Measurements from ENCODE around the gene ATP8A2. TPM values are rescaled to one million over a fixed set of nuclear protein-coding genes. Genes with fewer than 3 reads are reported as not detected.

The ATP8A2 gene
- total and polyA plus RNA-seq, 9 of the 15 experiments (the other 6 are each of a cell fraction or from before 2014, with no cell fraction given): under 0.01 to 0.33 (median 0.06) TPM; not detected in 4

DNA sequence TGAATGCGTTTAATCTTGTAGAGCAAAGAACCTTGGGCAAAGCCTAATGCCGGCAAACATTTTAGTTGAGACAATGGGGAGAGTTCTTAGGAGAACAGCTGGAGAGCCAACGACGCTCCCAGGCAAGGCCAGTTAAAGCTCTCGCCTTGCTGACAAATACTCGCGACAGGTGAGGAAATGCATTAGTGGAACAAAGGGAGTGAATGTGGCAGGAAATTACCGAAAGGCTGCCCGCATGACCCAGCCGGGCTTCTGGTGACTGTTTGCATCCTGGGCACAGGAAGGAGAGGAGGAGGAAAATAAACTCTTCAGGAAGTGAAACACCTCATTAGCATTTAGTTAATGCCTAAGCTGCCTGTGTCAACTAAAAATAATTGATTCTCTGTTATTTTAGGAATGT lies 605.4 kb downstream of the ATP8A2 start:
- ChIA-PET POLR2A (no interaction called here), CTCF (ENCODE audit: low intra/inter-chr PET ratio) (no interaction called here)
- Histone ChIP-seq H4K20me1 (replicated peaks; ENCODE audit: control insufficient read depth, insufficient read depth, low read length) (no peaks in the 10 kb centered on the region), H3K79me2 (ENCODE audit: control insufficient read depth, insufficient read depth, low read length) (no peaks in the 10 kb centered on the region), H3K4me2 (ENCODE audit: insufficient read depth, low read length) (no peak overlapping the region), H3K27me3 (ENCODE audit: control insufficient read depth in 2 of 2, insufficient read depth in 2 of 2, low read length in 2 of 2) (peaks cover 2 to 22% of the 10 kb centered on the region in 2 experiments; a peak in 3 of 5 replicates), H3K36me3 (ENCODE audit: control insufficient read depth, insufficient read depth, low read length) (no peaks in the 10 kb centered on the region), H2AFZ (ENCODE audit: low read depth, low read length) (no peak overlapping the region), H3K9ac (ENCODE audit: insufficient read depth in 1 of 2, low read depth in 2 of 2, low read length in 2 of 2) (no peak overlapping the region), H3K27ac (ENCODE audit: extremely low read depth, low read depth, low read length) (no peak overlapping the region), H3K9me3 (replicated peaks; ENCODE audit: control insufficient read depth, insufficient read depth, low read depth, low read length) (no peaks in the 10 kb centered on the region), H3K9me1 (ENCODE audit: control insufficient read depth, insufficient read depth, low read length) (no peaks in the 10 kb centered on the region), H3K4me1 (replicated peaks in 1 of 2; ENCODE audit: control insufficient read depth in 2 of 2, insufficient read depth in 2 of 2, low read length in 2 of 2) (no peaks in the 10 kb centered on the region), H3K4me3 (no peak overlapping the region)
- WGBS (ENCODE audit: insufficient coverage, low coverage, missing lambda C conversion rate): 2% methylated on average over 5 of the region's 10 CpGs
- DNase-seq (ENCODE audit: extremely low read depth in 1 of 4, low spot score in 3 of 4) (no peak), FAIRE-seq (no peak), ATAC-seq (no peak)
- in situ Hi-C loops (cut with MboI): no loop called here
- BruUV-seq (replicated peaks): no TSS peak
- intact Hi-C loops (cut with micrococcal nuclease): no loop called here
- TF ChIP-seq, protein P1, sequence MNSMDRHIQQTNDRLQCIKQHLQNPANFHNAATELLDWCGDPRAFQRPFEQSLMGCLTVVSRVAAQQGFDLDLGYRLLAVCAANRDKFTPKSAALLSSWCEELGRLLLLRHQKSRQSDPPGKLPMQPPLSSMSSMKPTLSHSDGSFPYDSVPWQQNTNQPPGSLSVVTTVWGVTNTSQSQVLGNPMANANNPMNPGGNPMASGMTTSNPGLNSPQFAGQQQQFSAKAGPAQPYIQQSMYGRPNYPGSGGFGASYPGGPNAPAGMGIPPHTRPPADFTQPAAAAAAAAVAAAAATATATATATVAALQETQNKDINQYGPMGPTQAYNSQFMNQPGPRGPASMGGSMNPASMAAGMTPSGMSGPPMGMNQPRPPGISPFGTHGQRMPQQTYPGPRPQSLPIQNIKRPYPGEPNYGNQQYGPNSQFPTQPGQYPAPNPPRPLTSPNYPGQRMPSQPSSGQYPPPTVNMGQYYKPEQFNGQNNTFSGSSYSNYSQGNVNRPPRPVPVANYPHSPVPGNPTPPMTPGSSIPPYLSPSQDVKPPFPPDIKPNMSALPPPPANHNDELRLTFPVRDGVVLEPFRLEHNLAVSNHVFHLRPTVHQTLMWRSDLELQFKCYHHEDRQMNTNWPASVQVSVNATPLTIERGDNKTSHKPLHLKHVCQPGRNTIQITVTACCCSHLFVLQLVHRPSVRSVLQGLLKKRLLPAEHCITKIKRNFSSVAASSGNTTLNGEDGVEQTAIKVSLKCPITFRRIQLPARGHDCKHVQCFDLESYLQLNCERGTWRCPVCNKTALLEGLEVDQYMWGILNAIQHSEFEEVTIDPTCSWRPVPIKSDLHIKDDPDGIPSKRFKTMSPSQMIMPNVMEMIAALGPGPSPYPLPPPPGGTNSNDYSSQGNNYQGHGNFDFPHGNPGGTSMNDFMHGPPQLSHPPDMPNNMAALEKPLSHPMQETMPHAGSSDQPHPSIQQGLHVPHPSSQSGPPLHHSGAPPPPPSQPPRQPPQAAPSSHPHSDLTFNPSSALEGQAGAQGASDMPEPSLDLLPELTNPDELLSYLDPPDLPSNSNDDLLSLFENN (IDR thresholded peaks at IDR 0.05; ENCODE audit: low read depth in 2 of 2, low read length in 2 of 2): no peak
- no peak for TF ChIP-seq NELFE (IDR thresholded peaks at IDR 0.05; ENCODE audit: insufficient read depth, insufficient read length)
- no peak for TF ChIP-seq ZFP1 (CRISPR knock-in tag; IDR thresholded peaks at IDR 0.05)
- TF ChIP-seq, protein P2, sequence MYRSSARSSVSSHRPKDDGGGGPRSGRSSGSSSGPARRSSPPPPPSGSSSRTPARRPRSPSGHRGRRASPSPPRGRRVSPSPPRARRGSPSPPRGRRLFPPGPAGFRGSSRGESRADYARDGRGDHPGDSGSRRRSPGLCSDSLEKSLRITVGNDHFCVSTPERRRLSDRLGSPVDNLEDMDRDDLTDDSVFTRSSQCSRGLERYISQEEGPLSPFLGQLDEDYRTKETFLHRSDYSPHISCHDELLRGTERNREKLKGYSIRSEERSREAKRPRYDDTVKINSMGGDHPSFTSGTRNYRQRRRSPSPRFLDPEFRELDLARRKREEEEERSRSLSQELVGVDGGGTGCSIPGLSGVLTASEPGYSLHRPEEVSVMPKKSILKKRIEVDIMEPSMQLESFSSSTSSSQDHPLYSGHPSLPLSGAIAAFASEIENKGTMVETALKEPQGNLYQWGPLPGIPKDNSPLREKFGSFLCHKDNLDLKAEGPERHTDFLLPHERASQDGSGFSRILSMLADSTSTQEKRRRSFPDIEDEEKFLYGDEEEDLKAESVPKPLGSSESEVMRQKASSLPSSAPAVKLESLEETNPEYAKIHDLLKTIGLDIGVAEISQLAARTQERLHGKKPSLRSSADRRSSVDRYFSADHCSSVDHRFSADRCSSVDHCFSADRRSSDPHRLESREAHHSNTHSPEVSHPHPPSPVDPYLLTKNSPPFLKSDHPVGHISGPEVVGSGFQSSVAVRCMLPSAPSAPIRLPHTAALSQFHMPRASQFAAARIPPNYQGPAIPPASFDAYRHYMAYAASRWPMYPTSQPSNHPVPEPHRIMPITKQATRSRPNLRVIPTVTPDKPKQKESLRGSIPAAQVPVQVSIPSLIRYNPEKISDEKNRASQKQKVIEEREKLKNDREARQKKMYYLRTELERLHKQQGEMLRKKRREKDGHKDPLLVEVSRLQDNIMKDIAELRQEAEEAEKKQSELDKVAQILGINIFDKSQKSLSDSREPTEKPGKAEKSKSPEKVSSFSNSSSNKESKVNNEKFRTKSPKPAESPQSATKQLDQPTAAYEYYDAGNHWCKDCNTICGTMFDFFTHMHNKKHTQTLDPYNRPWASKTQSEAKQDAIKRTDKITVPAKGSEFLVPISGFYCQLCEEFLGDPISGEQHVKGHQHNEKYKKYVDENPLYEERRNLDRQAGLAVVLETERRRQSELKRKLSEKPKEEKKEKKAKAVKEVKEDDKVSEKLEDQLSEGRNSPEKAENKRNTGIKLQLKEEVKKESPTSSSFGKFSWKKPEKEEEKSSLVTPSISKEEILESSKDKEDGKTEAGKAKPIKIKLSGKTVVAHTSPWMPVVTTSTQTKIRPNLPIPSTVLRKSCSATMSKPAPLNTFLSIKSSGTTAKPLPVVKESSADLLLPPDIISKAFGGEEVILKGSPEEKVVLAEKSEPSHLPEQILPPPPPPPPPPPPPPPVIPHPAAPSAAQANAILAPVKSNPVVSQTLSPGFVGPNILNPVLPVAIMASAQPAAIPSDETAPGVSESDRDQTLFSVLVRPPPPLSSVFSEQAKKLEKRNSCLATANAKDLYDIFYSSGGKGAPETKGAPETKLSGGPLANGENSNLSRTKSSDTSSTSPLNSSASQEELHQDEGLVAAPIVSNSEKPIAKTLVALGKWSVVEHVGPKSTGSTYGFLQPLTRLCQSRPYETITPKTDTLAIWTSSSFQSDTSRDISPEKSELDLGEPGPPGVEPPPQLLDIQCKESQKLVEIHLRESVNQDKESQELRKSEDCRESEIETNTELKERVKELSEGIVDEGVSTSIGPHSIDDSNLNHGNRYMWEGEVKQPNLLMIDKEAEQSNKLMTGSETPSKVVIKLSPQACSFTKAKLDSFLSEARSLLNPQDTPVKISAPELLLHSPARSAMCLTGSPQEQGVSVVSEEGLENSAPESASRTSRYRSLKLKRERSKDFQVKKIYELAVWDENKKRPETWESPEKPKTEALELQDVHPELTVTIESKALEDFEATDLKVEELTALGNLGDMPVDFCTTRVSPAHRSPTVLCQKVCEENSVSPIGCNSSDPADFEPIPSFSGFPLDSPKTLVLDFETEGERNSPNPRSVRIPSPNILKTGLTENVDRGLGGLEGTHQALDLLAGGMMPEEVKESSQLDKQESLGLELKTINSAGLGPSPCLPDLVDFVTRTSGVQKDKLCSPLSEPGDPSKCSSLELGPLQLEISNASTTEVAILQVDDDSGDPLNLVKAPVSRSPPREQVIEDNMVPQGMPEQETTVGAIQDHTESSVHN (IDR thresholded peaks at IDR 0.05; ENCODE audit: borderline replicate concordance in 1 of 2, low read depth in 1 of 2): no peak
- no peak for TF ChIP-seq ZNF3 (CRISPR knock-in tag; IDR thresholded peaks at IDR 0.05)
- TF ChIP-seq, protein P3, sequence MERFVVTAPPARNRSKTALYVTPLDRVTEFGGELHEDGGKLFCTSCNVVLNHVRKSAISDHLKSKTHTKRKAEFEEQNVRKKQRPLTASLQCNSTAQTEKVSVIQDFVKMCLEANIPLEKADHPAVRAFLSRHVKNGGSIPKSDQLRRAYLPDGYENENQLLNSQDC (CRISPR knock-in tag; IDR thresholded peaks at IDR 0.05): no peak
- TF ChIP-seq, protein P4, sequence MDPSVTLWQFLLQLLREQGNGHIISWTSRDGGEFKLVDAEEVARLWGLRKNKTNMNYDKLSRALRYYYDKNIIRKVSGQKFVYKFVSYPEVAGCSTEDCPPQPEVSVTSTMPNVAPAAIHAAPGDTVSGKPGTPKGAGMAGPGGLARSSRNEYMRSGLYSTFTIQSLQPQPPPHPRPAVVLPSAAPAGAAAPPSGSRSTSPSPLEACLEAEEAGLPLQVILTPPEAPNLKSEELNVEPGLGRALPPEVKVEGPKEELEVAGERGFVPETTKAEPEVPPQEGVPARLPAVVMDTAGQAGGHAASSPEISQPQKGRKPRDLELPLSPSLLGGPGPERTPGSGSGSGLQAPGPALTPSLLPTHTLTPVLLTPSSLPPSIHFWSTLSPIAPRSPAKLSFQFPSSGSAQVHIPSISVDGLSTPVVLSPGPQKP (CRISPR knock-in tag; IDR thresholded peaks at IDR 0.05): no peak
- TF ChIP-seq NEUROD1 (IDR thresholded peaks at IDR 0.05; ENCODE audit: borderline replicate concordance, low read depth, low read length, partially characterized antibody): no peak

Data from K562 (cell line).